Kidney glomerular epithelial cell (primary cell): Measurements from ENCODE around the gene PLCB4.

Source experiments
- DNase-seq: peaks from one replicate; lab custom pipeline; 2025; lab: John Stamatoyannopoulos, UW

The PLCB4 gene

GRCh38 chr20:9061434-9061833, 7.5 kb upstream of the PLCB4 start:
- DNase-seq = no peak

- DNase-seq = no peak
Observed at GRCh38 chr20:9062066-9062465, 6.8 kb upstream of the PLCB4 start.

- DNase-seq = peak; percentile 71
Observed at GRCh38 chr20:9066191-9066590, 2.7 kb upstream of the PLCB4 start.

GRCh38 chr20:9068233-9068801, 570 bp upstream of the PLCB4 start:
- peak; percentile 65 for DNase-seq

- DNase-seq = peak; percentile 22
Observed at GRCh38 chr20:9070304-9070703, 1.4 kb downstream of the PLCB4 start.

- DNase-seq = peak; percentile 22
Observed at GRCh38 chr20:9071976-9072726, 3.3 kb downstream of the PLCB4 start.

- DNase-seq = no peak
Observed at GRCh38 chr20:9072861-9073500, 4.1 kb downstream of the PLCB4 start.

GRCh38 chr20:9075264-9076095, 6.6 kb downstream of the PLCB4 start:
- DNase-seq = no peak

GRCh38 chr20:9076440-9076839, 7.6 kb downstream of the PLCB4 start:
- no peak for DNase-seq

GRCh38 chr20:9078826-9079731, 10.2 kb downstream of the PLCB4 start:
- DNase-seq = no peak

- DNase-seq = no peak
Observed at GRCh38 chr20:9081423-9081966, 12.6 kb downstream of the PLCB4 start.

GRCh38 chr20:9082741-9083140, 13.9 kb downstream of the PLCB4 start:
- no peak for DNase-seq

- DNase-seq = no peak
Observed at GRCh38 chr20:9087531-9088217, 18.8 kb downstream of the PLCB4 start.

- no peak for DNase-seq
Observed at GRCh38 chr20:9088556-9088955, 19.7 kb downstream of the PLCB4 start.

- no peak for DNase-seq
Observed at GRCh38 chr20:9092113-9092512, 23.2 kb downstream of the PLCB4 start.

- no peak for DNase-seq
Observed at GRCh38 chr20:9092655-9093054, 23.8 kb downstream of the PLCB4 start.

GRCh38 chr20:9093218-9093957, 24.5 kb downstream of the PLCB4 start:
- DNase-seq = no peak

GRCh38 chr20:9099372-9099771, 30.5 kb downstream of the PLCB4 start:
- DNase-seq = no peak

GRCh38 chr20:9100691-9101090, 31.8 kb downstream of the PLCB4 start:
- DNase-seq = no peak

GRCh38 chr20:9102456-9102855, 33.6 kb downstream of the PLCB4 start:
- no peak for DNase-seq
